Pulmonary artery endothelial cell (primary cell): ENCODE results near the gene CMTM6. TPM values are rescaled to one million over a fixed set of nuclear protein-coding genes. Genes with fewer than 3 reads are reported as not detected.
A peak's percentile ranks its signal among the peaks of the same experiment; 100 is the strongest.
"Not testable (repeated sequence)": the region's sequence is repeated elsewhere in the genome, so short reads cannot be mapped to it uniquely, and the experiment has no call there.

Experiments used
- DNase-seq: peaks from one replicate; pipeline ENCODE4 v3.0.0-alpha.2; 2011; ENCODE audit warnings: low read depth, low spot score
- total RNA-seq: library from RNA; depleted of rRNA; stranded (reverse); fragments of >200 nt; gene quantifications from 2 replicates; pipeline ENCODE4 v1.2.3, GENCODE V29; 2014

CMTM6 gene
- total RNA-seq, 1 donor from 2014 or later: 105 TPM

DNA sequence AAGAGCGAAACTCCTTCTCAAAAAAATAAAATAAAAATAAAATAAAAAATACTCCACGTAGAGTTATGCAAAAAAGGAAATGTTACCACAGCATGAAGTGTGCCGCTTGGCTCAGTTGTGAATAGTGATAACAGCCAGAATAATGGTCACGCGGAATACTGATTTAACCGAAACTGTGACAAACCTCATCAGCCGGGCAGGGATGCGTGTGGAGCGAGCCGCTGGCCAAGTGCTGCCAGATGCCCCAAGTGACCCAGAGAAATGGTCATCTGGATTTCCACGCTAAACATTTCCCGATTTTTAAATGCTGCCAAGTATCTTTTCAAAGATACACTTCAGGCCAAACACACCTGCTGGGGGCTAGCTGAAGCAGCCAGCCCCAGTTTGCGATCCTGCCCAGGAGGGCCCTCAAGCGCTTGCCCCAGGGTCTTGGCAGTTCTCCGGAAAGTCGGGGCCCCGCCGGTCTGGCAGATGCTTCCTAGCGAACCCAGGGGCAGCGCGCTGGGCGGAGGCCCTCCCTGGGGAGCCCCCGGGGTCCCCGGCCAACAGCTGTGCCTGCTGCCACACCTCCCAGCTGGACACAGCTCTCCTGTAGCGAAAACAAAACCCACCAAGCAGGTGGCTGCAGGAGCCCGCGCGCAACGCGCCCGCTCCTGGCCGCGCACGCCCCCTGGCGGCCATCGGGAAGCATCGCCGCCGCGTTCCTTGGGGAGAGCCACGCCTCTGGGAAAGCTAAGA lies 35.1 kb downstream of the CMTM6 start:
- peak; percentile 53 for DNase-seq

DNA sequence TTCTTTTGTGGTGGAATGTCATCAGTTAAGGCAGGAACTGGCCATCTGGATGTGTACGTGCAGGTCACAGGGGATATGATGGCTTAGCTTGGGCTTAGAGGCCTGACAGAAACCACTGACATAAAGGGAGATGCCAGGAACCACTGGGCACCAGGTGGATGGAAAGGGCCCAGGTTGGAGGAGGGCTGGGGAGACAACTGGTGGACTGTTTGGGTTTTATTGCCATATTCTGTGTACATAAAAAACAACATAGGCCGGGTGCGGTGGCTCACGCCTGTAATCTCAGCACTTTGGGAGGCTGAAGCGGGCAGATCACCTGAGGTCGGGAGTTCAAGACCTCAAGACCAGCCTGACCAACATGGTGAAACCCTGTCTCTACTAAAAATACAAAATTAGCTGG lies 35.8 kb downstream of the CMTM6 start:
- DNase-seq: not testable (repeated sequence)

DNA sequence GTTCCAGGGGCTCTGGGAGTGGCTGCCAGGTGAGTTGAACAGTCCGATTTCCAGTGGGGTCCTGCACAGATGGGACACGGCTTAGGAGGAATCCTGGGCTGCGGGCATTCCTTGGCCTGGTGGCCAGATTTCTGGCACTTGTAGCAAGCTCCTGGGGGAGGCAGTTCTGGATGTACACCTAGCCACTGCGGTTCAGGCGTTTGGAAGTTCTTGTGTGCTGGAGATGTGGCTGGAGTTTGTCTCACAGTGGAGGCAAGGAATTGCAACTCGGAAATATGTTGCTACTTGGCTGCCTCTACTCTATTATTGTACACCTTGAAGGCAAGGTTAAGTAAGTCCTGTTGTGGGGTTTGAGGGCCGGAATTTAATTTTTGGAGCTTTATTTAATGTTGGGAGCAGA lies 37.9 kb downstream of the CMTM6 start:
- DNase-seq: not testable (repeated sequence)

DNA sequence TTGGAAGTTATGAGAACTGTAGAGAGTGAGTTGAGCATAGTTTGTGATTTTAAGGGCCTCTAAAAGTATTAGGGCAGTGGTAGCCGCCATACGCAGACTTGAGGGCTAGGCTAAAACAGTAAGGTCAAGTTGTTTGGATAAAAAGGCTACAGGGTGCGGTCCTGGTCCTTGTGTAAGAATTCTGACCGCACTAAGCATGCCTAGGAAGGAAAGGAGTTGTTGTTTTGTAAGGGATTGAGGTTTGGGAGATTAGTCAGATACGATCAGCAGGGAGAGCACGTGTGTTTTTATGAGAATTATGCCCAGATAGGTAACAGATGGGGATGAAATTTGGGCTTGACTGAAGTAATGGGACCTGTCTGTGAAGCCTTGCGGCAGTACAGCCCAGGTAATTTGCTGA lies 39.2 kb downstream of the CMTM6 start:
- DNase-seq: not testable (repeated sequence)

DNA sequence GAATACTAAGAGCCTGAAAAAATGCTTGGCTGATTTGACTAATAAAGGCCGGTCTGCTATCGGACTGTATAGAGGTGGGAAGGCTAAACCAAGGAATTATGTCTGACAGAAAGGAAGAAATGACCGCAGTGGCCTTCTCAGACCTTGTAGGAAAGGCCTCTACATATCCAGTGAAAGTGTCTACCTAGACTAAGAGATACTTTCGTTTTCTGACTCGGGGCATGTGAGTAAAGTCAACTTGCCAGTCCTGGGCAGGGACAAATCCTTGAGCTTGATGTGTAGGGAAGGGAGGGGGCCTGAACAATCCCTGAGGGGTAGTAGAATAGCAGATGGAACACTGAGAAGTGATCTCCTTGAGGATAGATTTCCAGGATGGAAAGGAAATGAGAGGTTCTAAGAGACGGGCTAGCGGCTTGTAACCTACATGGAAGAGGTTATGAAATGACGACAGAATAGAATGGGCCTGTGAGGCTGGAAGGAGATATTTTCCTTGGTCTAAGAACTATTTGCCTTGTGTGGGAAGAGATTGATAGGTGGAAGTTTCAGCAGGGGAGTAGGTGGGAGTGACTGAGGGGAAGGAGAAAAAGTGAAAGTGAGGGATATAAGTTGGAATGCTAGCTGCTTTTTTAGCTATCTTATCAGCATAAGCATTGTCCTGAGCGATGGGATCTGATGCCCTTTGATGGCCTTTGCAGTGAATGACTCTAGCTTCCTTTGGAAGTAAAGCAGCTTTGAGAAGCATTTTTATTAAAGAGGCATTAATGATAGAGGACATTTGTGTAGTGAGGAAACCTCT lies 40.3 kb downstream of the CMTM6 start:
- DNase-seq: not testable (repeated sequence)

DNA sequence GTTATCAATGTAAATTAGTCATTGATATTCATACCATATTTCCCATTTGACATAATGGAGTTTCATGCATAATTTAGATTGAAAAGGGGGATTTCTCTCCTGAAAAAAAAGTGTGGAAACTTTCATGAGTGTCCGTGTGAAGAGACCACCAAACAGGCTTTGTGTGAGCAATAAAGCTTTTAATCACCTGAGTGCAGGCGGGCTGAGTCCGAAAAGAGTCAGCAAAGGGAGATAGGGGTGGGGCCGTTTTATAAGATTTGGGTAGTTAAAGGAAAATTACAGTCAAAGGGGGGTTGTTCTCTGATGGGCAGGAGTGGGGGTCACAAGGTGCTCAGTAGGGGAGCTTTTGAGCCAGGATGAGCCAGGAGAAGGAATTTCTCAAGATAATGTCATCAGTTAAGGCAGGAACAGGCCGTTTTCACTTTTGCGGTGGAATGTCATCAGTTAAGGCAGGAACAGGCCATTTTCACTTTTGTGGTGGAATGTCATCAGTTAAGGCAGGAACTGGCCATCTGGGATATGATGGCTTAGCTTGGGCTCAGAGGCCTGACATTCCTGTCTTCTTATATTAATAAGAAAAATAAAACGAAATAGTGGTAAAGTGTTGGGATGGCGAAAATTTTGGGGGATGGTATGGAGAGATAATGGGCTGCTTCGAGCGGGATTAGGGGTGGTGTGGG lies 41.7 kb downstream of the CMTM6 start:
- DNase-seq: not testable (repeated sequence)

DNA sequence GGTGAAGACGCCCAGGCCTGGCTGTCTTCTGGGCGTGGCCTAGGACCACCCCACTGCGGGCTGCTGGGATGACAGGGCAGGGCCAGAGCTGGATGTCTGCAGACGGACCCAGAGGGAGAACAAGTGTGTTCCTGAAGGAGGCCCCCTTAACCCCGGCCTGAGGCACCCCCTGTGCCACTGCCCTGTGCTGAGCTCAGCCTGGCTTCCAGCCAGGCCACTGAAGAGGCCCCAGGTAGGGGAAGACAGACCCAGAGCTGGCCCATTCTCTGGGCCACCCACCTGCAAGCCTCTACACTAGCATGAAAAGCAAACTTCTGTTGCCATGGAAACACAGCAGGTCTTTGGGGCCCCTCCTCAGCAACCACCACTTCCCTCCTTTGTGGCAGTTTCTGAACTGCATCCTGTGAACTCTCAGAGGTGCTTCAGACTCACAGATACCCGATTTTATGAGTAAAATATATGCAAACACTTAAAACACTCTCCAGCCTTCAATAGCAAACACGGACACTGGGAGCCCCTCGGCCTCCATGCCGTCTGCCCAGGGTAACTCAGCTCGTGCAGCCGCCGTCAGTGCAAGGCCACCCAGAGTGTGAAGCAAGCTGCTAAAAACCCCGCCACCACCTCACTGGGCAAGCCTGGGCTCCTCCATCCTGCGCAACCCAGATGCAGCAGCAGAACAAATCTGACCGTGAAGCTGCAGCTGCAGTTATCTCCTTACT lies 42.5 kb downstream of the CMTM6 start:
- no peak for DNase-seq

DNA sequence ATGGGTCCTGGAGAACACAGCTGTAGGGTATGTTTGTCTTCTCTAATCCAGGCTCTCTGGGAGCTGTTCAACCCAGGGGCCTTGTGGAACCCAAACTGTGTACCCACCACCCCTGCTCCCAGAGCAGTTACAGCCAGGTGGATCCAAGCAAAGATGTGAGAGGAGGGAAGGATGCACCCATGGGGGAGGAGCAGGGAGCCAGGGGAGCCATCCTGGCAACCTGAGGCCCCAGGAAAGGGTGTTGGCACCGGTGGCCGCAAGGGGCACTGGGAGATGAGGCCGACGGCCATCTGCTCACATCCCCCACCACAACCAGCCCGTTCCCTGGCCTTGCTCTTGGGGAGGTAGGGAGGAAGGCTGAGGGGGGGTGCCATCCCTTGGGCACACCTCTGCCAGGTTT lies 43.2 kb downstream of the CMTM6 start:
- DNase-seq: no peak

DNA sequence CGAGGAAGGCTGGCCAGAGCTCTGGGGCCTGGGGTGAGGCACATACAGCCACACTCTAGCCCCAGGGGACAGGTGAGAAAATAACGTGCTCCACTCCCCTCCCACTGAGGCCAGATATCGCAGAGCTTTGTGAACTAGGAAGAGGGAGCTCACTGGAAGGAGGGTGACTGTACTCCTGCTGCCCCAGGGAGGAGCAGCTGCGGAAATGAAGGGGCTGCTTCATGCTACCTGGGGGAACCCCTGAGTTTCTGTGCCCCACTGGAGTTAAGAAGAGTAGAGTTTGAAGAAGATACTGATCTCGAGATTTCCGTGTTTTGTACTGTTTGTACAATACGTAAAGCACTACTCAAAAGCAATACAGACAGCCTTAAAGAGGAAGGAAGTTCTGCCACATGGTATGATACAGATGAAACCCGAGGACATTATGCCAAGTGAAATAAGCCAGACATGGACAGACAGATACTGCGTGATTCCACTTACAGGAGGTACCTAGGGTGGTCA lies 44.6 kb downstream of the CMTM6 start:
- no peak for DNase-seq

DNA sequence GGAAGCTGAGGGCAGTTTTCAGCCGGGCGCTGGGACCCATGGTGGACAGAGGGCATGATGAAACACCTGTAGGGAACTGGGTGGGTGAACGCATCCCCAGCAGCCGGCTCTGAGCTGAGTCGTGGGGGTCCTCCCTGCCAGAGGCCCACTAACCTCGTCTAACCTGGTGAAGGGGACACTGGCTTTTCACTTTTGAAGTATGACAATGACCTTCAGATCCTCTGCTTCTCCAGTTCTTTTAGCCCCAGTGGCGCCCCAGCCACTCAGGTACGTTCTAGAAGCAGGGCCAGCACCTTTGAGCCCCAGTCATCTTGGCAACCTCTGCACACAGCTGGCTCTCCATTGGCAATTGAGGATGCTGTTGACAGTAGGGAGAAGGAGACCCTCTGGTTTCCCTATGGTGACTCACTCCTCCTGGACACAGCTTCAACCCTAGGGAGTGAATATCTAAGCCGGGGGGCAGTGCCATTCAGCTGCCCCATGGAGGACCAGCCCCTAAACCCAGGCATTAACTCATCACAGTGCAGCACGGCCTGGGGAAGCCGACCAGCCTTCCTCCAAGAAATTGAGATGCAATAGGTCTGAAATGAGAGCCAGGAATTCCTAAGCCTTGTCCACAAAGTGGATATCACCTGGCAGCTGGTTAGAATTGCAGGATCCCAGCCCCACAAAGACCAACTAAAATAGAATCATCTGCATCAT lies 46.1 kb downstream of the CMTM6 start:
- no peak for DNase-seq

DNA sequence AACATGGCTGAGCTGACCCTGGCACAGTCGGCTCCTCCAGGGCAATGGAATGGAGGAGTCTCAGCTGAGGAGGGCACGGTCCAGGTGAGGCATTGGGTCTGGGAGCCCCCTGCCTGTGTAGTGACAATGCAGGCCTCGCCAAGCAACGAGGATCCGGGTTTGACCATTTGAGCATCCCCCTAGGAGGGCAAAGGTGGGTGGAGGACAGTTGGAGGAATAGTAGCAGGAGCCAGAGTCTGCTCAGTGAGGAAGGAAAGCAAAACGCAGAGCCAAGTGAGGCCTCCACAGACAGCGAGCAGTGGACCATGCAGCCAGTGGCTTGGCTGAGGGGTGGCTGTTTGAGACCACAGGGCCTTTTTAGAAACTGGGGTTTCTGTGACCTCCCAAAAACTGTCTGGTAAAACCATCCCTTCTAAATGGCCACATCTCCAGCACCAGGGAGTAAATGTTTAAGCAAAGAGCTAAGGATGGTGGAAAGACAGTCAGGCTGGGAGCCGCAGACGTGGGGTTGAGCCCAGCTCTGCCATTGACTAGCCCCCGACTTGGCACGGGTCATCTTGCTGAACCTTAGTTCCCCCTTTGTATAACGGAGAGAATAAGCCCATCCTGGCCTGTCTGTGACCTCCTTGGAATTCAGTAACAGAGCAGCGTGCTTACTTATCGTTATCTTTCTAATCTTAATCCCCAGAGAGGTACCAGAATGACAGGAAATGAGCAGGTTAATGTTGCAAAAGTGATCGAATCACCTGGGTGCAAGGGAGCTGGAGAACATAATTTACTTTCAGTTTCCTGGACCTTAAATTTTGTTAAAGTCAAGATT lies 46.8 kb downstream of the CMTM6 start:
- DNase-seq: no peak

DNA sequence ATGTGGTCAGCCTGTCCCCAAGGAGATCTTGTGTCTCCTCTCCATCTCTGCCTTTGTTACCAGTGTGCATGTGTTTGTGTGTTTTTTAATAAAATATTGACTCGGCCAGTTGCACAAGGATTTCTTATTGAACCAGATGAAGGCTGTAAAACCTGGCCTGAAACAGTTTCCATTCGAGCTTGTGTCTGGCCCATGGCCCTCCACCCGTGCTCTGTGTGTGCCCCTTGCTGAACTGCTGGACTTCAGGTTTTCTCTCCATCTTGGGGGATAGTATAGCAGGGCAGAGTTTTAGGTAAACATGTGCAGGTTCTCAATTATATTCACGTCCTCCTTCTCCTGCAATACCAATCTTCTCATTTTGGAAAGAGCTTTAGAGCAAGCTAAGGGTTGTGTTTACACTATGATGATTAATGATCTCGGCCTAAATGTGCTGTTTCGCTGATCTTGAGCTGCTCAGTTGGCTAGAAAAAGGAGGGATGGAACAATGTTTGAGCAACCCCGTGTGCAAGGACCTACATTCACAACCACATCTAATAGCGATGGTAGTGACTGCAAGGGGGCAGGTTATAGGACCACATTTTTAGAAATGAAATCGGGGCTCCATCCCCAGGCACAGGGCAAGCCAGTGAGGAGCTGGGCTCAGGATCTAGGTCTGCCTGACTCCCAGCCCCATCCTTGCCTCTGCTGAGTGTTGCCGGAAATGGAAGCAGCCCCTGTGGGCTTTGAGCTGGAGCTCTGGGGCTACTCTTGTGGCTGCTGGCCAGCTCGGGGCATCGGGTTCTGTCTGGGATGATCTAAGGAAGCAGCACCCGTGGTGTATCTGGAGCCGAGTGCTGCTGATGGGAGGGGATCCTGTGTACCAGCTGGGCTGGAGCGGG lies 47.7 kb downstream of the CMTM6 start:
- DNase-seq: no peak

DNA sequence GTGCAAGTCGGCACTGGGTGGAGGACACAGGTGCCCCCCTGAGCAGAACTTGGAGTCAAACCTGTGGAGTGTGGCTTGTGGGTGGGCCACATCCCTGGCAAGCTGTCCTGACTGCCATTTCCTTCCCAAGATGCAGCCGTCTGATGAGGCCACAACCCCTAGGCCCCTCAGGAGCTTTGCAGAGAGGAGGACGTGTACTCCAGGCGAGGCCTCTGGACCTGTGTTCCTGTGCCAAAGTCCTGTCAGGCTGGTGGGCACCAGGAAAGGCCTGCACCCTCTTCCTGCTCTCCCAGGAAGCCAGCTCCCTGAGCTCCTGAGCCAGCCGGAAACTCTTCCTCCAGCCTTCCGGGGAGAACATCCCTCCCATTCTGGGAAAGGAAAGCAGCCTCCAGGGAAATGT lies 48.5 kb downstream of the CMTM6 start:
- no peak for DNase-seq

DNA sequence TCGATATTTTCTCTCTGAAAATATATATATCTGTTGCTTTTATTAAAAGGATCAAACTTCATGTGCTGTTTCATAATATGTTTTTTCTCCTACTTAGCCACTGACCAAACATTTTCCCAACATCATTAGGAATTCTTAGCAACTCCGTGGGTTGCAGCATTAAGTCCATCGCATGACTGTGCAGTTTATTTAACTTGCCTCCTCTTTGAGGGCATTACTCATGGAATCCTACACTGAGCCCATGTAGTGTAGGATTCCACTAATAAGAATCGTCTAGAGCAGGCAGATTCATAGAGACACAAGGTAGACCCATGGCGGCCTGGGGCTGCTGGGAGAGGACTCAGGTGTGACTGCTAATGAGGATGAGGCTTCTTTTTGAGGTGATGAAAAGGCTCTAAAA lies 49.3 kb downstream of the CMTM6 start:
- no peak for DNase-seq

DNA sequence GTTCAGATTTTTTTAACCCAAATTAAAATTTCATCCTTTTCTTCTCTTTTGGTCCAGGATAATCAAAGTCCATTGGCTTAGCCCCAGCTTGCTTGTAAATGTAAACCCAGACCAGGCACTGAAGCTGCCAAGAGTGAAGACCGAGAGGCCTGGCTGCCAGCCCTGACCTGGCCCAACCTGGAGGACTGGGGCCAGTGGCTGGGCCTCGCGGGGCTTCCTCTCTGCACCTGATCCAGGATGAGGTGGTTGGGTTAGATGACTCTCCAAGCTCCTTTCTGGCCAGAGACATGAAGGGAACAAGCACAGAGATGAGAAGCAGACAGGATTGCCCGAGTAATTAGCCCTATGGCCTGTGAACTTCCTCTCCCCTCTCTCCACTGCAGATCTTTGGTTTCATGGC lies 50.6 kb downstream of the CMTM6 start:
- DNase-seq: no peak

DNA sequence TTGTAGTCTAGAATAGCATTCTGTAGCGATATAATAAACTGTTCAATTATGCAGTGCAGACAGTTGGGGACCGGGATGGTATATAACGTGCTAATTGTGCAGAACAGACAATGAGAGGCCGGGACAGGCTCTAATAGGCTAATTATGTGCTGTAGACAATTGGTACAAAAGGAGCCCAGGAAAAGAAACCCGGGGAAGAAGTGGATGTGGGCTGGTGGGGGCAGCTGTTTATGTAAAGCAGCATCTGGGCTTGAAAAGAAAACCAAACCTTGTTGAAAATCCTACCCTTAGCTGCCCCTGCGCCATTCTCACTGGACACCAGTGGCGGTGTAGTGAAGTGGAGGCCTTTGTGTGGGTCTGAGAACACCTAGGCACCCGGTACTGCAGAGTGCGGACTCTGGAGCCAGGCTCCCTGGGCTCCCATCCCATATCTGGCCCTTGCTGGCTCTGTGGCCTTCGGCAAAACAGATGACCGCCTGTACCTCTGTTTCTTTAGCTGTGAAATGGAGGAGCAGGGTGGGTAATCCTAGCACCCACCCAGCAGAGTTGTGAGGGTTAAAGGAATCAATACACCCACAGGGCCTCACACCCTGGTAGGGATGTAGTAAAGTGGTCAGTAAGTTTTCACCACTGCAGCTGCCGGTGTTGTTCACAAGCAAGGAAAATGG lies 51.5 kb downstream of the CMTM6 start:
- DNase-seq: no peak

DNA sequence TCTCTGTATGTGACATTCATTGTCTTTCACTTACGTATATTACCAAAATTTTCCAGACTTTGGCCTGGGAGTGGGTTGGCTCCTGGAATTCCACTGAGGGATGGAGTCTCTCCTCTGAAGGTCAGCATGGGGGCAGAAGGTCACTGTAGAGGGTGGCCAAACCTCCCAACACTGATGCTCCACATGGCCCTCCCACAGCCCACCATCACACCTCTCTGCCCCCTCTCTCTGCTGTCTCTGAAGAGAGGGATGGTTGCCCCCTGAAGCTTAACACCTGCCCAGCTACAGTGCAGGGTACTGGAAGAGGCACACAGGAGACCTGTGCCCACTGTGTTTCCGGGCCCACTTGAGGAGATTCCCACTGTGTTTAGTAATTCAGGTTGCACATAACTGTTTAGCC lies 52.2 kb downstream of the CMTM6 start:
- DNase-seq: no peak

DNA sequence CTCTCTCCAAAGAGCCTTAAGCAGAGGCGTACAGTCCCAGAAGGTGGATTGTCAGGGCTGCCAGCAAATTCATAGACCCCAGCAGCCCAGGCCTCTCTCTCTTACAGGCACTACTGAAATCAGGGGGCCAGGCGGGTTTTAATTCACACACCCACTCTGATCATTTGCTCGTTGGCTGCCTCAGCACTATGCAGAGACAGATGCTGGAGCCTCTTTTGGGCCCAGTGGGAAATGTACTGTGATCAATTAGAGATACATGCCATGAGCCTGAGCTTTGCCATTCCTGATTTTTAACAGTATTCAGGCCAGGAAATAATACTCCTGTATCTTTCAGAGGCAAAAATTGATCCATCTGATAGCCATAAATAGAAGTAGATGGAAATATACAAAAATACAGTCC lies 53.0 kb downstream of the CMTM6 start:
- no peak for DNase-seq
